DMS 273 (cell line): Measurements from ENCODE around the gene UROC1.
A peak's percentile ranks its signal among the peaks of the same experiment; 100 is the strongest.

ENCODE experiments used
- DNase-seq: peaks from one replicate; lab custom pipeline; 2025; ENCODE audit not compliant: unreplicated experiment; lab: John Stamatoyannopoulos, UW

The UROC1 gene

GRCh38 chr3:126446301-126446700 lies 71.3 kb downstream of the UROC1 start:
- DNase-seq = peak; percentile 34

- DNase-seq = no peak
These were observed 72.1 kb downstream of the UROC1 start for GRCh38 chr3:126445506-126445905.

GRCh38 chr3:126442856-126443242 lies 74.7 kb downstream of the UROC1 start:
- no peak for DNase-seq

- no peak for DNase-seq
These were observed 75.3 kb downstream of the UROC1 start for GRCh38 chr3:126442094-126442855.

GRCh38 chr3:126441256-126441880 lies 76.2 kb downstream of the UROC1 start:
- no peak for DNase-seq

GRCh38 chr3:126440709-126440995 lies 76.9 kb downstream of the UROC1 start:
- no peak for DNase-seq

- no peak for DNase-seq
These were observed 77.4 kb downstream of the UROC1 start for GRCh38 chr3:126439968-126440708.

GRCh38 chr3:126439346-126439967 lies 78.1 kb downstream of the UROC1 start:
- no peak for DNase-seq

- no peak for DNase-seq
These were observed 78.8 kb downstream of the UROC1 start for GRCh38 chr3:126438746-126439145.

GRCh38 chr3:126438186-126438585 lies 79.4 kb downstream of the UROC1 start:
- DNase-seq = no peak

- DNase-seq = no peak
These were observed 80.5 kb downstream of the UROC1 start for GRCh38 chr3:126436826-126437717.

GRCh38 chr3:126435456-126436315 lies 81.9 kb downstream of the UROC1 start:
- DNase-seq = no peak

GRCh38 chr3:126434931-126435411 lies 82.6 kb downstream of the UROC1 start:
- DNase-seq = no peak

- no peak for DNase-seq
These were observed 83.3 kb downstream of the UROC1 start for GRCh38 chr3:126434264-126434590.

- peak; percentile 61 for DNase-seq
These were observed 83.9 kb downstream of the UROC1 start for GRCh38 chr3:126433496-126434263.

- DNase-seq = no peak
These were observed 84.5 kb downstream of the UROC1 start for GRCh38 chr3:126433105-126433430.

- DNase-seq = no peak
These were observed 85.0 kb downstream of the UROC1 start for GRCh38 chr3:126432361-126433104.
